Putamen (tissue), 1 donor: Measurements from ENCODE around the gene RGMB.
A peak's percentile ranks its signal among the peaks of the same experiment; 100 is the strongest.

Experiments
- DNase-seq: peaks from one replicate; pipeline ENCODE4 v3.0.0-alpha.2; 2016; ENCODE audit warnings: low spot score

The RGMB gene

DNA sequence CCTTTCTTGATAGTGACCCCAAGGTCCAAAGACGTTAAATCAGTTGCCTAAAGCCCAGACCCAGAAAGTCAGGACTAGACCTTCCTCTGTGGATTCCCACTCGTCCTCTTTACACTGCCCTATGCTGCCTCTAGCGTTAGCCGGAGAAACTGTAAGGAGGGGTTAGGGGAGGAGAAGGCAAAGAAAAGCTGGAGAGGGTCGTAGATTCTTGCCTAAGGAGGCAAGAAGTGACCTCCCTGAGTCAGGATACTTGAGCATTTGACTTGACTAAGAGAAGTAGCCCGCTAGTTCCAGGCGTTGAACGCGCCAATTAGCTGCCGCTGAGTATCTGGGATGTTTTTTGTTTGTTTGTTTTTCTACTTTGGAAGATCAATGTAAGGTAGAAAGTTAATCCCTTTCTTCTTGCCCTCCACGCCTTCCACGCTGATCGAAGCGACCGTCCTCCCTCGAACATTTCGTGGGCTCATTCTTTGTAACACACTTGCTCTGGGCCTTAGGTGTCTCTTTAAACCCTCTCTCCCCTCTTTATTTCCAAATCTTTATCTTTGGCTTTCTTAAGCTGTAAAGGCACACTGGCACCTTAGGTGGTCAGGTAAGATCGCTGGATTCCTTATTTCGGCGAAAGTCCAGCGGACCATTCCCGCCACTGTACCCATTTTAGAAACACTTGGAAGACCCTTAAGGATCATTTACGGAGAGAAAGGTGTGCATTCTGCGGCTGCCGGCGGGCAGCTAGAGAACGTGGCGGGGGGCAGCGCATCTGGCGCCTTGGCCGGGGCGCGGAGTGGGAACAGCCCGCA lies 5.1 kb upstream of the RGMB start:
- peak; percentile 69 for DNase-seq

DNA sequence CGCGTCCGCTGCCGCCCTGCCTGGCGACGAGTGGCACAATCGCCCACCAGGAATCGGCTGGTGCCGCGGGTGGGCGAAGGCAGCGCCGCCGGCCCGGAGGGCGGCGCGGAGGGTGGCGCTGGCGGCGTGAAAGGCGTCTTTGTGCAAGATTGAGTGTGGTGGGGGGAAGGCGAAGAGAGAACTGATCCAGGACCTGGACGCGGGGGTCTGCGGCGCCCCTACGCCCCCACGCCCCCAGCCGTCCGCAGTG lies 4.6 kb upstream of the RGMB start:
- DNase-seq = no peak

DNA sequence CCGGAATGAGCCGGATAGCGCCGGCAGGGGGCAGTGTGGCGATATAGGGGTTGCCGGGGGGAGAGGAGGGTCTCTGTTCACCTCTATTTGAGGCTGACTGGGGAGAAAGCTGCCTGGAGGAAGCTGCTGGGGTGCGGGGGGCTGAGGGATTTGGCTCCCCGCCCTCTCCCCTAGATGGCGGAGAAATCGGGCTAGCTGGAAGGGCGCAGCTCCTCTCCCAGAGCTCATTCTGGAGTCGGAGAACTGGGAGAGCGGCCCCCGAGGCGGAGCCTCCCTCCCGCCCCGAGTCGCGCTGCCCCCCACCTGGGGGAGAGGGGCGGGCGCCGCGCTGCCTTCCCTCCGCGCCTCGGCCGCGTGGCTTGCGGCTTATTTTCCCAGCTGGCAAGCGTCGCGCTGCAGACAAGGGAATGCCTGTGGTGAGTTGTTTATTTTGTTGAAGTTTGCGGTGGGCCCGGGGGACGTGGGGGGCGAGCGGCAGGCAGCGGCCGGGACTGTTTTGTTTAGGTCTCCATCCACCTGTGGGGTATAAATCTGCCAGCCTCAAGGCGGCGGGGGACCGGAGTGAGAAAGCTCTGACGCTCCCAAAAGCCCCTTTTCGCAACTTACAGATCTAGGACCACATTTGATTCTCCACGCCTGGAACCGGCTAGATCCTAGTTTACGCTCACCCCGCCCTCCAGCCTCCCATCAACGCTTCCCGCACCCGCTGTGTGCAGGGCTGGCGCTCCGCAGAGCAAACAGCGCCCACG lies 4.1 kb upstream of the RGMB start:
- DNase-seq = peak; percentile 46

DNA sequence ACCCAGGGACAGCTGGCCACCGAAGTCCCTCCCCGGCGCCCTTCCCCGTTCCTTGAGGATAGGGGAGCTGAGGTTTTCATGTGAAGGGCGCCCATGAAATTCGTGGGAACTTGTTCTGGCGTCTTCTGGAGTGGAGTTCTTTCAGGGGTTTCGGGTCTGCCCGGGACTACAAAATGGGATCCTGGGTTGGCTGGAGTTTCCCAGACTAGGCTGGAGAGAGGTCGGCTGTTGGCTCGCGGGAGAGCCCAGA lies 3.6 kb upstream of the RGMB start:
- no peak for DNase-seq

DNA sequence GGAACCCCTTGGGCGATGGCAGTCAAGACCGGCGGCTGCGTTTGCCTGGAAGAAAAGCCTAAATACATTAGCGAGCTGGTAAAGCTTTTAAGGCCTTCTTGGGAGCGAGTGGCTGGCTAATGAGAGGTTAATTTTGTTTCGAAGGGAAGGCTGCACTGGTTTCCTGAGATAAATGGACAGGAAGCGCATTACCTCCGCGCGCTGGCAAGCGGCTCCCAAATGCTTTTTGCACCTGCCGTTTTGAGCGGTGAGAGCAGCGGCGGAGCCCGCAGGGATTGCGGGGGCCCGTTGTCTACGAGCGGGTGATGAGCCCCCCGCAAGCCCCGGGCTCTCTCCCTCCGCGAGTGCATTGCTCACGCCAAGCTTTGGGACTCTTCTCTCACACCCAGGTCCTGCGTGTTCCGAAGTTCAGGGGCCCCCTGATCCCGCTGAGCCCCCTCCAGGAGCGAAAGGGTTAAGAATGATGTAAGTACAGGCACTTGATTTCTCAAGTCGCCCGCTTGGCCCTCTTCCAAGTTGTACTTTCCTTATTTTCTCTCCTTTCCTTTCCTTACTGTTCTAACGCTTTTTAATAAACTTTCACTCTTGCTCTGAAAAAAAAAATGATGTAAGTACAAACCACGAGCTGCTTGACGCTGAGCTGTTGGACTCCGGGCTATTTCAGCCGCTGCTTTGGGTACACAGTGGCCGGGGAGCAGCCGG lies 3.1 kb upstream of the RGMB start:
- DNase-seq = peak; percentile 63

DNA sequence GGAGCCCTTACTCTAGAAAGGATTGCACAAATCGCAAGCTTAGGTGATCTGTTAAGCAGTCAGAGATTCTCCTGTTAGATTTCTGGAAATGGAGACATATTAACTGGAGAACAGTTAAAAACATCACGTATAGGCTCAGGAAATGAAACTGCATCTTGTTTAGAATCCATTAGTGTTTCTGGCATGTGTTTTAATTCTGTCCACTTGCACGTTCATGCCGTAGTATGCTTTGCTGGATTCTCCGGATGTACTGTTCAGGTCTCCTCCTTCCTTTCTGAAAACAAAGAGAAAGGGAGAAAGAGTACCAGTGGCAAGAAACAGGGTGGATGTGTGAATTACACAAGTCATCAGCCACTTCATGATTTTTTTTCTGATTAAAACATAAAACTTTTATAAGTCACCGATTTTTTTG lies 2.5 kb upstream of the RGMB start:
- DNase-seq = no peak

DNA sequence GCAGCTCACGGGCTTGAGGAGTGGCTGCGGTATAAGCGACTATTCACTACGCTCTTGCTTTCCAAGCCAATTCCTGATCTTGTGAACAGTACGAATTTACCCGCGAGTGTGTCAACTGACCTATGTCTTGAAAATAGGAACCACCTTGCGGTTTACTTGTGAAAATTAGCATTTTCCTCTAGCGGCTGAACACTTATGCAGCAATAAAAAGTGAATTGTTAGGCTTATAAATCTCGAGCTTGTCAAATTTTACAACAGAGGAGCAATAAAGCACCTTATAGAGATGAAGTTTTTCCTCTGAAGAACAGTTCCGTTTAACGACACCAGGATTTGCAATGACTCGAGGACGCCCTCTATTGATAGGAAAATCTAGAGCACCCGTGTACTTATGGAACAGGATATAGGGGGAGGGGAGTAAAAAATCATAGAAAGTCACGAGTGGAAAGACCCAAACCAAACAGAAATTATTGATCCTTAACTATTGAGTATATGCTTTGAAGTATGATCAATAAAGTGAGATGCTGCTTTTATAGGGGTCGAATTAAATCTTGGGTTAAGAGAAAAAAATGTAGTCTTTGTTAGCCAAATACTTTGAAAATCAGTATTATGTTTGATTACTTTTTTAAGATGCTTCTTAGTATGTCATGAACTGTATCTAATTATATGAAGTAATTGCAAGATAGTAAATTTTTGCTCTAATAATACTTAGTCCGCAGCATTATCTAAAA lies 1.9 kb upstream of the RGMB start:
- DNase-seq = peak; percentile 88

DNA sequence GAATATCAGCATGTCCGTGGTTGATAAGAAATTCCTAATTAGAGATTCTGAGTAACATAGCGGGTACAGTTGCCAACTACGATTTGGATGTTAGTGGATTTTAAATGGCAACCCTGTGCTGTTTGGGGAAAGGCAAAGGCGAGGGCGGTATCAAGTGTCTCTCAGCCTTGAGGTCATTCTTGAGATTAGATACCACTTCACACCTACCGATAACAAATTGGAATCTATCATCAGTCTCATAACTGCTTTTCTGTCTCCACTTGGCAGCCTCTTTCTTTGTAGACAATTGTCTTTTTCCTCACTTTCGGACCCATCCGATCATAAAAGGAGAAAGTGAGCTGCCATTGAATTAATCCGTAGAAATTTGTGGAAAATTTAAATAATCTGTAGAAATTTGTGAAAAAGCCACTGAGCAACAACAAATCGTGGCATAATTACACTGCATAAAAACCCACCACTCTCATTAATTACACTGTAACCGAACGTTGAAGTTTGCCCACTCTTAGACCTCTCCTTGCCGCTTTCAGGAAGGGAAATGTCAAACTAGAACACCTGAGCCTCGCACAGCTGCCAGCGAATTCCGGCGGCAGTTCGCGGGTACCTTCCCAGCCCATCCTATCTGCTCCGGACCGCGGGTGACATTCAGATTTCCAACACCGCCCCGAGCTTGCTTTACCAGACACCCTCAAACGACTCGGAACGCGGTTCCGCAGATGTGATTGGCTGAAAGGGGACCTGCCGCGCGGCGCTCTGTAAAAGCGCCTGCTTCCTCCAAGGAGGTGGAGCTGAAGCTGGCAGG lies 849 bp upstream of the RGMB start:
- DNase-seq = peak; percentile 80

DNA sequence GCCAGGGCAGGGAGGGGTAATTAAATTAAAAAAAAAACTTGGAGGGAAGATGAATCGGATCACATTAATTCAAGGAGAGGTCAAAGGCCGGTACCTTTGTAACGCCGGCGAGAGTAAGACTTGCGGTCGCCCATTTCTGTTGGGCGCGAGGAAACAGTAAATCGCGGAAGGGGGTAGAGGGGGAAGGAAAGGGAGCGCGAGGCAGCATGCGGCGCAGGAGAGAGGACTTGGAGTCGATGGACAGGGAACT lies 324 bp upstream of the RGMB start:
- no peak for DNase-seq

DNA sequence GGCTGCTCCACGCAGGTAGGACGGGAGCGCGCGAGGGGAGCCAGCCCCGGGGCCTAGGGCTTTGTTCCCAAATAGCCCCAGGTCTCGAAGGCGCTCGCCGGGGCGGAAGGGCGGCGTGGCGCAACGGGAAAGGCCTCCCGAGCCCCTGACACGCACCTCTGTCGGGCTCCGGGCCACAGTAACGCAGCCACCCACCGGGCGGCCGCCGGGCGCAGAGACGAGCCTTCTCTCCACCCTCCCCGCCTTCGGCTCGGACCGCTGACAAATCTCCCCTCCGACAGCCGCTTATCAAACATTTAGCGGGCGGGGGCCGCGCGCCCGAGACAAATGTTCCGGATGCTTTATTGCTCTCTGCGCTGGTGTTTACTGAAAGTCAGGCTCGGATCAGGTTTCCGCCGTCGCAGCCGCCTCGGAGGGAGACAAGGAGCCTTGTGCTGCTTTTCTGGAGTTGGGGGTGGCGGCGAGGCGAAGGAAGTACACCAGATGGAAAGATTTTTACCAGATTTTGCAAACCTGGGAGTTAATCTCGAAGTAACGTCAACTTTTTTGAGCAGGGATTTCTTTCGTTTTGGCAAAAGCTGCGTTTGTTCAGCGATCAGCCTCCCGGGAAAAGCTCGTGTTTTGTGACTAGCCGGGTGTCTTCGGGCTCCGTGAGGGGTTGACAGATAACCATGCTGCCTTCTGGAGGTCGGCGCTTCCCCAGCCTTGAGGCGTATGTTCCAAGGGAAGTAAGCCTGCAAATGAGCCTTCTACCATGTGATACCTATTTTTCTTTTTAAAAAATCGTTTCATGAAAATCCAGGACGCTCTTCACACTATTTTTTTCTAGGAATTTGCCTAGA lies 950 bp downstream of the RGMB start:
- peak; percentile 37 for DNase-seq

DNA sequence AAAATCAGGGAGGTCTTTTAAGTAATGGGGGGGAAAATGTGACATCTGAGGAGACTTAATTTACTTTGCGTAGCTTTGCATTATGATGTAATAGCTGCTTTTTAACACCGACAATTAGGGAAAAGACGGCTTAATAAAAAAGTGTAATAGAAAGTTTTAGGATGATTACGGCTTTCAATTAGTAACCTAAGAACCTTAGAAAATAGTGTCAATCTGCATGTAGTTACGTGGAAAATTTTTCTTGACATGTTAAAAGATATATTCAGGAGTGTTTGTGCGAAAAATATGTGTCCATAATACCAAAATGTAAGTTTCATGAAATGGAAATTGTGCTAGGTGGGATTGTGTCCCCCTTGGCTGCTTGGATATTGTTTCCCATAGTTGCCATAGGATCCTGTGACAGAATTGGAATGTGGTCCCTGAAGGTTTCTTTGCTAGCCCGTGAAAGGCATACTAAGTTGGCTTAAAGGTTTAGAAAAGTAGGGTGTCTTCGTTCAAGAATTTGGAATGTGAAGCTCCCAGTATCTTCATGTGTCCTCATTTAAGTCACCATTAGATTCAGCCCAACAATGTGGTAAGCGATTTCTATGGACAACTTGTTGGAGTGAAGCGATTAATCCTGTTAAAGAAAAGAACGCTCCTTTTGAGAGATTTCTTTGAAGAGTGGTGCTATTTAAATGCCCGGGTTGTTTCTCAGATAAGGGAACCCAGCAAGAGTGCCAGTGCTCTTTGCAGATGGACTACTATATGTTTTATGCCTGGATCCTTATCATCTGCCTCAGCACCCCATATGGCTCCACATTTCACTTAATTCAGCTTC lies 2.0 kb downstream of the RGMB start:
- DNase-seq = no peak

DNA sequence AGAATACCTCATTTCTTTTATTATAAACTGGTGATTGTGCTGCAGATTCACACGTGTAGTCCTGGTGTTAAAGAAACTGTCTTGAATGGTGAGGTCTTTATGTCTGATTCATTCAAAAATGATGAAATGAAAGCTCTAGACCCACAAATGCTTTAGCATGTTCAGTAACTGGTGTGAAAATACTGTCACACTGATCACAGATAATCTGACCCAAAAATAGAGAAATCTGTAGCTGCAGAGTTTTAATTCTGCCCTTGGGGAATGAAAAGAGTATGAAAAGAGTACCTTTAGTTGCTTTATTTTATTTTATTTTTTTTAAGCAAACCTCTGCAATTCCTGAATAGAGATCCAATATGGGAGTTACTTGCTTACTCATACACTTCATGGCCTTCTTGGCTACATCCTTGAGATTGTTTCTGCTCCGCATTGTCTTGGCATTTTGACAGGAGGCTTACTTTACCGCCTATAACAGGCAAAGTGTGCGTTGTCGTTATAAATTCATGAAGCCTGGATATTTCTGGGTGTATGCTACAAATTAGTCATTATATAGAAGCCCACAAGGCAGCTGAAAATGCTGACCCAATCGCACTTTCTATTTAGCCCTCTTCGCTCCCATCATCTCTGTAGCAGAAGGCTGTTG lies 2.7 kb downstream of the RGMB start:
- no peak for DNase-seq

DNA sequence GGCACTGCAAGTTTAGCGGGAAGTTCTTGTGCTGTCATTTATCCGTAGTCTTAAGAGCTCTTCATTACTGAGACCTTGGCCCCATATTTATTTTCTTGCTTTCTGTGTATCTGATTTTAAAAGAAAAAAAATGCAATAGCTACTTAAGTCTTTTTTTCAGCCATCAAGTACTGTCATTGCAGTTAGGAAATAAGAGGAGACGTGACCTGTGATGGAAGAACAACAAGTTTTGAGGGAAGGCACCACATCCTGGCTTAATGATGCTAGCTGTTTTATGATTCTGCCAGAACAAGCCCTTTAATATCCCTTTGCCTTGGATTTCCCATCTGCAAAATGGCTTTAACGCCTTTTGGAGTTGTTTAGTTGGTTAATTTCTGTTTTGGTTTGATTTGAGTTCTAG lies 3.8 kb downstream of the RGMB start:
- DNase-seq = no peak

DNA sequence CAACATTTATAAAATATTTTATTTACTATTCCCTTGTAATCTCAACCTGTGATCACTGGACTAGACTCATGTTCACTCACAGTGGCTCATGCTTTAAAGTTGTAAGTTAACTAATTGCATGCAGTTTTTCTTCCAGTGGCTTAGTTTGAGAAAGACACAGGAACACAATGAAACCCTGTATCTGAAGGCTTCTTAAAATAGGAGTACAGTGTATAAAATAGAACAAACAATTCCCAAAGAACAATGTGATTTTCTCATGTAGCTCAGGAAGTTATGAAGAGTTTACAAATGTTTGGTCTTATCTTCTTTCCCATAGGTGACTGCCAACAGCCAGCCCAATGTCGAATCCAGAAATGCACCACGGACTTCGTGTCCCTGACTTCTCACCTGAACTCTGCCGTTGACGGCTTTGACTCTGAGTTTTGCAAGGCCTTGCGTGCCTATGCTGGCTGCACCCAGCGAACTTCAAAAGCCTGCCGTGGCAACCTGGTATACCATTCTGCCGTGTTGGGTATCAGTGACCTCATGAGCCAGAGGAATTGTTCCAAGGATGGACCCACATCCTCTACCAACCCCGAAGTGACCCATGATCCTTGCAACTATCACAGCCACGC lies 5.9 kb downstream of the RGMB start:
- DNase-seq = no peak

DNA sequence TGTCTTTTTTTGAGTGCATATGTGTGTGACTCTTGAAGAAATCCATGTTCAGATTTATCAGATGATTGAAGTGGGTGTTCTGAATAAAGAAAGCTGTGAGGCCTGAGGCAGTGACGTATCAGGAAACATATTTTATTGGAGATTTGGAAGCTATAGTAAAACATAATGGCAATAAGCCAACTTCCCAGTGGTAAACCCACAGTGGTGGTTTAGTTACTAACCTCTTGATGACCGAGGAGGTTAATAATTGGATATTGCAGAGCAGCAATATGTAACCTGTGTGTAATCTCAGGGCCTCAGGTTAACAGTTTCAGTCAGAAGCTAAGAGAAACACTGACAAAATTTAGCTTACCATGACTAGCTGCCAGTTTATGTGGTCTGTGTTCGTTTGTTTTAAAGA lies 6.9 kb downstream of the RGMB start:
- no peak for DNase-seq

DNA sequence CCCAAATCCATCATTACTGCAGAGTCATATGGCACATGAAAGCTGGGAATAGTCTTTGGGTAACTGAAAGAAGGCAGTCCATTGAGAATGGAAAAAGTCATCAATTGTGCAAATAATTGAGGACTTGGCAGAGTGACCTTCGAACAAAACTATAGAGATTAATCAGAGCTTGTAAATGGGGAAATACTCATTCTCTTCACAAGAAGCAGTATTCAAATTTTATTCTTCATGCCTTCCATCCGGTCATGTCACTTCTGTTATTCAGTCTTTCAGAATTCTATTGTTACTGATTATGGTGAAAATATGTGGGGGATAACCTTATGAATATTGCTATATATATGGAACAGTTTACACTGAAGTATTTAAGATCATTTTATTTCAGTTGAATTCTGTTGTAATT lies 8.1 kb downstream of the RGMB start:
- DNase-seq = no peak

DNA sequence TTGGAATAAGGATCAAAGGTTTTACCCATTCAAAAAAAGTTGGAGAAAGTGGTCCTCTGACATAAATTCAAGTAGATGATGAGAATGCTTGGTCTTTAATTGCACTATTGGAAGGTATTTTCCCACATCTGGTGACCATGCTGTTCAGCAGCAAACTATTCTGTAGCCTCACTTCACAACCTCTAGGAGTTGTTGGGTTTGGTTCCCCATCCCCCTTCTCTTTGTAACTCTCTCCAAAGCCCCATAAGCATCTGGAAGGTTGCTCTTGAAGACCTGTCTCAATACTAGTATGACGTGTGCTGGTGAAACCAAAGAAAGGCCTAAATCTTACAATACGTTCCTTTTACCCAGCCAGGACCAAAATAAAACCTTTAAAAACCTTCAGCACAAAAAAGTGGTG lies 8.5 kb downstream of the RGMB start:
- DNase-seq = no peak

DNA sequence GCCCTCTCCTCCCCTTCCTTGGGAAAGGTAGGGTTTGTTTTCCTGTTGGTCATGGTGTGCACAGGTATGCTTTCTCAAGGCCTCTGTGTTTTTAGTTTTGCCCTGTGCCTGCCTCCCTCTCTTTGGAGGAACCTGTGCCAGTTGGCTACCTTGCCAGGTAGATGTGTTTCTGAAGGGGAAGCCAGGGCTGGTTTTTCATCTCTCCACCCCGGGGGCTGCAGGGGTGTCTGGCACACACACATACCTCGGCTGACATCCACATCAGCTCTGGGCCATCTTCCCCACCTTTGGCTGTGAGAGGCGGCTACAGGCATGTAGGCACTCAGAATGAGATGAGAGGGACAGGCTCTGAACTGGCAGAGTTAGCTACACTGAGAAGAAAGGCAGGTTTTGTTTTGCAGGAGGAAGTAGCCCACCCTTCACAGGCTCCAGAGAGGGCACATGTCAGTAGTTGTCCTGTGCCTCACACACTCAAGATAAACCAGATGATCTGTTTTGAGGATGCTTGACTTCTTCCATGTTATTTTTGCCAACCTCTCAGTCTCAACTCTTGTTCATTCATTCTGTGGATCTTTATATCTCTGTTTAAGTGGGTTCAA lies 9.7 kb downstream of the RGMB start:
- no peak for DNase-seq

DNA sequence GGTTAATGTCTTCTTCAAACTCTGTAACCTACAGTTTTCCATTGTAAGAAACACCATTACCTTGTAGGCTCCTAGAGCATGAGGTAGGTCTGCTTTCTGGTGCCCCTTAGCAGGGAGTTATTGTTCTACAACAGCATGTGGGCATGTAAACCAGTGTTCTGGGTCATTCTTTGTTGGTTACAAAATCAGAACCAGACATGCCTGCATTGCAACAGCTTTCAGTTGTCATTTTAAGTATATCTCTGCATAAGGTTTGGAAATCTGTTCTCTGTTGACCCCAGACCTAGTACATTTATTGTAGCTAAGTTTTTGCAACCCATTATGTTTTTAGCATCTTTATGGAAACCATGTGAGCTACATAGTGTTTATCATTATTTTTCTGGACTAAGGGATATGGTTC lies 10.9 kb downstream of the RGMB start:
- no peak for DNase-seq
